Loucy (cell line): Measurements from ENCODE around the gene DGUOK.

Experiments
- H2AFZ ChIP-seq: fragments of 200-600 bp; sonication (generic); 2 replicates; pipeline ENCODE4 v1.6.0; 2016; ENCODE audit warnings: antibody characterized with exemption, mild to moderate bottlenecking, low read length, moderate library complexity
- H3F3A ChIP-seq: fragments of 200-600 bp; 2 replicates; pipeline ENCODE4 v1.6.0; 2016; ENCODE audit warnings: antibody characterized with exemption, low read depth, mild to moderate bottlenecking
- H3K27me3 ChIP-seq: fragments of 200-600 bp; sonication (generic); 2 replicates; pipeline ENCODE4 v1.6.1; 2014; ENCODE audit warnings: low read length, mild to moderate bottlenecking; ENCODE audit not compliant: insufficient read depth, poor library complexity, severe bottlenecking
- H3K36me3 ChIP-seq: fragments of 200-600 bp; sonication (generic); 2 replicates; pipeline ENCODE4 v1.6.1; 2016; ENCODE audit warnings: low read length; ENCODE audit not compliant: insufficient read depth
- H3K4me1 ChIP-seq: fragments of 200-600 bp; sonication (generic); 2 replicates; pipeline ENCODE4 v1.5.1; 2014; ENCODE audit warnings: low read length, mild to moderate bottlenecking; ENCODE audit not compliant: insufficient read depth, poor library complexity, severe bottlenecking
- H3K4me2 ChIP-seq: fragments of 200-600 bp; sonication (generic); 2 replicates; pipeline ENCODE4 v1.6.0; 2014; ENCODE audit warnings: antibody characterized with exemption, low read length, low read depth, mild to moderate bottlenecking; ENCODE audit not compliant: poor library complexity, severe bottlenecking
- H3K4me3 ChIP-seq: fragments of 200-600 bp; sonication (generic); 2 replicates; pipeline ENCODE4 v1.5.1; 2014; ENCODE audit warnings: low read length, mild to moderate bottlenecking, mixed read lengths; ENCODE audit not compliant: poor library complexity, severe bottlenecking
- H3K79me2 ChIP-seq: fragments of 200-600 bp; sonication (generic); 2 replicates; pipeline ENCODE4 v1.6.1; 2014; ENCODE audit warnings: low read length; ENCODE audit not compliant: insufficient read depth
- H3K9ac ChIP-seq: fragments of 200-600 bp; sonication (generic); 2 replicates; pipeline ENCODE4 v1.6.0; 2014; ENCODE audit warnings: mild to moderate bottlenecking, low read depth, low read length, moderate library complexity; ENCODE audit not compliant: poor library complexity, severe bottlenecking
- H3K9me2 ChIP-seq: fragments of 200-600 bp; sonication (generic); replicated peaks from 2 replicates; pipeline ENCODE4 v1.6.1; 2016; ENCODE audit warnings: low read depth, low read length, mixed read lengths
- H3K9me3 ChIP-seq: fragments of 200-600 bp; sonication (generic); 2 replicates; pipeline ENCODE4 v1.6.1; 2014; ENCODE audit warnings: mild to moderate bottlenecking, antibody characterized with exemption, low read length, low read depth; ENCODE audit not compliant: insufficient read depth
- H4K20me1 ChIP-seq: fragments of 200-600 bp; sonication (generic); 2 replicates; pipeline ENCODE4 v1.6.0; 2014; ENCODE audit warnings: antibody characterized with exemption, low read length, mild to moderate bottlenecking; ENCODE audit not compliant: insufficient read depth, poor library complexity, severe bottlenecking
- CTCF ChIP-seq: fragments of 200-600 bp; sonication (generic); conservative IDR thresholded peaks from 2 replicates; pipeline ENCODE4 v1.5.1; 2014; ENCODE audit warnings: mild to moderate bottlenecking, antibody characterized with exemption, low read length
- EZH2phosphoT487 ChIP-seq: fragments of 200-600 bp; IDR thresholded peaks from 2 replicates; pipeline ENCODE4 v1.6.1; 2018; ENCODE audit warnings: antibody characterized with exemption, mild to moderate bottlenecking, moderate library complexity, borderline replicate concordance

DGUOK gene

GRCh38 chr2:73962798-73963197 lies 36.1 kb downstream of the DGUOK start:
- no peaks in the 10 kb centered on the region for H3K9me2 ChIP-seq
- peaks cover 21% of the 10 kb centered on the region for H3K36me3 ChIP-seq
- H3K9ac ChIP-seq, result no peak overlapping the region
- H3K9me3 ChIP-seq, result peaks cover 3% of the 10 kb centered on the region; the same call in 1 of the 2 replicates
- H3K4me2 ChIP-seq, result no peak overlapping the region
- H3F3A ChIP-seq, result peaks cover 3% of the 10 kb centered on the region; the same call in 1 of the 2 replicates
- H3K4me1 ChIP-seq, result peaks cover 30% of the 10 kb centered on the region
- no peak overlapping the region for H3K4me3 ChIP-seq
- TF ChIP-seq CTCF (no peak), EZH2phosphoT487 (no peak)
- no peaks in the 10 kb centered on the region for H4K20me1 ChIP-seq
- no peak overlapping the region for H2AFZ ChIP-seq
- no peaks in the 10 kb centered on the region for H3K79me2 ChIP-seq
- no peaks in the 10 kb centered on the region for H3K27me3 ChIP-seq

- Histone ChIP-seq H3K9ac (no peak overlapping the region), H3K9me3 (peaks cover 3% of the 10 kb centered on the region; the same call in 1 of the 2 replicates), H3K4me1 (peaks cover 38% of the 10 kb centered on the region), H3K9me2 (no peaks in the 10 kb centered on the region), H3K4me3 (no peak overlapping the region), H3K36me3 (peaks cover 13% of the 10 kb centered on the region), H3K79me2 (no peaks in the 10 kb centered on the region), H2AFZ (no peak overlapping the region), H4K20me1 (no peaks in the 10 kb centered on the region), H3K27me3 (no peaks in the 10 kb centered on the region), H3F3A (peaks cover 3% of the 10 kb centered on the region; the same call in 1 of the 2 replicates), H3K4me2 (no peak overlapping the region)
- TF ChIP-seq CTCF (no peak), EZH2phosphoT487 (no peak)
Observed at GRCh38 chr2:73963385-73964120, 36.9 kb downstream of the DGUOK start.

GRCh38 chr2:73964223-73964622 lies 37.5 kb downstream of the DGUOK start:
- Histone ChIP-seq H3F3A (peaks cover 3% of the 10 kb centered on the region; the same call in 1 of the 2 replicates), H4K20me1 (no peaks in the 10 kb centered on the region), H3K27me3 (no peaks in the 10 kb centered on the region), H3K79me2 (no peaks in the 10 kb centered on the region; the same call in 1 of the 2 replicates), H3K9me3 (peaks cover 3% of the 10 kb centered on the region; the same call in 1 of the 2 replicates), H2AFZ (no peak overlapping the region), H3K4me1 (peaks cover 44% of the 10 kb centered on the region), H3K9ac (no peak overlapping the region), H3K36me3 (peaks cover 7% of the 10 kb centered on the region), H3K4me2 (no peak overlapping the region), H3K4me3 (no peak overlapping the region), H3K9me2 (no peaks in the 10 kb centered on the region)
- no peak for TF ChIP-seq EZH2phosphoT487
- no peak for TF ChIP-seq CTCF
